Fibroblast of skin of back (primary cell): ENCODE data around the gene TMEM245.

ENCODE experiments used
- DNase-seq: peaks from one replicate; pipeline ENCODE4 v3.0.0-alpha.2; 2013

TMEM245 gene

DNA sequence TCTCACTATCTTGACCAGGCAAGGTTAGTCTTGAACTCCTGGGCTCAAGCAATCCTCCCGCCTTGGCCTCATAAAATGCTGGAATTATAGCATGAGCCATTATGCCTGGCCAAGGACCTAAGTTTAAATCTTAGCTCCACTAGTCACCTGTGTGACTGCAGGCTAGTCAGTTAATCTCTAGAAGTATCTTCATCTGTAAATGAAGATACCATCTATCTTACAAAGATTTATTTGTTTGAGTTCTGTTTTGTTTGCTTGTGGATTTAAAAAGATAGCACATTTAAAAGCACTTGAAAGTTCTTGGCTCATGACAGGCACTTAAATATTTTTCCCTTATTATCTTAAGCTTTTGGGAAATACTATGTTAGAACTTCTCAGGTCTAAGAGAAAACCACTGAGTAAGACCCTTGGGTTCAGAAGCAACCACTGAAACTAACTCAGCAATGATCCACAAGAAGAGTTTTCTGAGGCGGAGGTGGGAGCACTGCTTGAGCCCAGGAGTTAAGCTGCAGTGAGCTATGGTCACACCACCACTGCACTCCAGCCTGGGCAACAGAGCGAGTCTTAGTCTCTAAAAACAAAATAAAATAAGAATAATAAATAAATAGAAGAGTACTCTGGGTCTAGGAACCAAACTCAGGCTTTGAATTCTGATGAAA, 19.1 kb downstream of the TMEM245 start:
- no peak for DNase-seq

DNA sequence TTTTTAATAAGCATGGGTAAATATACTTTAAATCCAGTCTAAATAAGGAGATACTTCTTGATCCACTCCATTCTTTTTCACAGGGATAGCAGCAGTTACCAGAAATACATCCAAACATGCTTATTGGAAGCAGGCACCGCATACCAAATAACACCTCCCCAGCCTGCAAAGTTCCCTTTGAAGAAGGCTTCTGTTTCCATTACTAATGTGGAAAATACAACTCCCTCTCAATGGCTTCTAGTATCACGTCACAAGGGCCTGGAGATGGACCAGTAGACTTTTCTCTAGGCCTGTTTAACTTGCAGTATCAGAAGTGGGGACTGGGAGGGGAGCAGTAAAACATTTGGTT, 20.8 kb downstream of the TMEM245 start:
- peak; percentile 22 for DNase-seq

DNA sequence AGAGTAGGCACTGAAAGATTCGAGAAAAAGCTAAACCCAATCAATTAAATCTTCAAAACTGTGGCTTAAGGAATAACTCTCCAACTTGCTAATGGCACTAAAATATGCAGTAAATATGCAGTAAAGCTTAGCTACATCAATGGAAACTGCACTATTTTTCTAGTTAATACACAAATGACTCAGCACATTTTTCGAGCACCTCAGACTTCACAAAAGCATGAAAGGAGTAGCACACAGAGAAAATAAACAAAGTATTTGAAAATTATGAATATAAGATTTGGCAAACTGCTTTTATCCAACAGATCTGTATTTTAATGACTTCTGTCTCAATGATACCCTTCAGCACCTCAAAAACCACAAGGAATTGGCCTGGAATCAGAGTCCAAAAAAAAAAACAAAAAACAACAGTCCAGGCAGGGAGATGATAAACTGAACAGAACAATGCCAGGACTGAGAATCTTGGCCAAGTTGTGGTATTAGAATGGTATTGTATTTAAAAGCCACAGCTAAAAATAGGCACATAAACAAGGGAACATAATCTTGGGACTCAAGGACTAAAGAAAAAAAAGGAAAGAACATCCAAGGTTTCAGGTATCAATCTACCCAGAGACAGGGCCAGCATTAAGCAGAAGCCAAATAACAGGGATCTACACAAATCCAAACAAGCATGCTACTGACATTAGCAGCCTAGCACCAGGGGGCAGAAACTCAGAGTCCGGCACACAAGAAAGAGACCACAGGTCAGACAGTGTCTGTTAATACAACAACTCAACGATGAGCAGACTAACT, 21.4 kb downstream of the TMEM245 start:
- DNase-seq = peak; percentile 77

DNA sequence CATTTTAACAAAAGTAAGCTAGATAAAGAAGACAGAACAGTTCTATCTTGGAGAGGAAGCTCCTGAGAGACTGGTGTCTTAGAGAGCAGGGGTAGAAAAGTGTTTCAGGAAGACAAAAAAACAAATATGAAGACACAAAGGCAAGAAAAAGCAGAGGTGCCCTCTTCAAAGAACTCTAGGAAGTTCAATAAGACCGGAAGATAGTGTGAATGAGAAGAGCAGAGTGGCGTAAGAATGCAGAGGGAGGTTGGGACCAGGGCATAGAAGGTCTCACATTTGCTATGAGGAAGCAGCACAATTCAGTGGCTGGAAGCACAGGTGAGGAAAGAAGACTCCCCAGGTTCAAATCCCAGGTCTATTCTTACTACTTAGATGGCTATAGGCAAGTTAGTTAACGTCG, 22.6 kb downstream of the TMEM245 start:
- DNase-seq = no peak

DNA sequence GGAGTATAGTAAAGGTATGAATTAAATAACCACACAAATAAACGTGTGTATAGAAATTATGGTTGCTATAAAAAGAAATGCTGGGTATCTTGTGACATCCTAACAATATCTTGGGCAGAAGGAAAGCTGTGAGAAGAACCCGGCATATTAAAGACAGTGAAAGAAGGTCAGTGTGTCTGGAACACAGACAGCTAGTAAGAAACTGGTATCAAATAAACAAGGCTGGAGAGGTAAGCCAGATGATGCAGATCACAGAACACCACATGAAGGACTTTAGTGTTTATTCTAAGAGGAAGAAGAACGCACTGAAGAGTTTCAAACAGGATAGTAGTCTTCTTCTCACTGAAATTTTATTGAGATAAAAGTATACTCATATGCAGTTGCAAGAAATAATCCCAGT, 24.4 kb downstream of the TMEM245 start:
- DNase-seq = no peak

DNA sequence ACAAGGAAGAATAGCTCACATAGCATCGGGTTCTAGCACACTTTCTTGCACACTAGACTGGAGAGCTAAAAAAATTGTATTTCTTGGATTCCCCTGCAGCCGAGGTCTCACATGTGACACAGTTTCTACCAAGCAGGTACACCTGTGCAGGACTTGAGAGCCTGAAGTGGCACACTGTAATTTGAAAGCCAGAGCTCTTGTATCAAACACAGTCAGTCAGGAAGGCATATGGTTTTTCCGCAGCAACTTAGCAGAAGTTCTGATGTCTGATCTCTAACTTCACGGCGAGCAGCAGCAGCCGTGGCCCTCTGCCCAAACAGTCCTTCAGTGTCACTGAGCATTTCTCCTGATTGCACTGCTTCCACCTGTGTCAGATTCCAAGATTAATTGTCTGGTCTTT, 25.5 kb downstream of the TMEM245 start:
- no peak for DNase-seq

DNA sequence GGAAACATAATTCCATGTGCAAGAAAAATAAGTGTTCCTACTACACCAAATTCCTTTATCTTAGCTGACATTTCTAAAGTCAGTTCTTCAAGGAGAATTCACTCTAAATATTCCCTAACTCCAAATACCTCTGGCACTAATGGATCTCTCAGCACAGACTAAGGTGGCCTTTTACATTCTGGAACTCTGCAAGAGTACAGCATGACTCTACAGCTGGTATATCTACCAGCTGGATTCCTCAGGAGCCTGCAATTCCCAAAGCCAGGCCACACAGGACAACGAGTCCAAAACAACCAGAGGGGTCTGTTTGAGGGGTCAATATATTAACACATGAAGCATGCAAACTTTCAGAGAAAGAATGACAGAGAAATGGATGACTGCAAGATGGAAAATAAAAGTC, 27.2 kb downstream of the TMEM245 start:
- DNase-seq = no peak

DNA sequence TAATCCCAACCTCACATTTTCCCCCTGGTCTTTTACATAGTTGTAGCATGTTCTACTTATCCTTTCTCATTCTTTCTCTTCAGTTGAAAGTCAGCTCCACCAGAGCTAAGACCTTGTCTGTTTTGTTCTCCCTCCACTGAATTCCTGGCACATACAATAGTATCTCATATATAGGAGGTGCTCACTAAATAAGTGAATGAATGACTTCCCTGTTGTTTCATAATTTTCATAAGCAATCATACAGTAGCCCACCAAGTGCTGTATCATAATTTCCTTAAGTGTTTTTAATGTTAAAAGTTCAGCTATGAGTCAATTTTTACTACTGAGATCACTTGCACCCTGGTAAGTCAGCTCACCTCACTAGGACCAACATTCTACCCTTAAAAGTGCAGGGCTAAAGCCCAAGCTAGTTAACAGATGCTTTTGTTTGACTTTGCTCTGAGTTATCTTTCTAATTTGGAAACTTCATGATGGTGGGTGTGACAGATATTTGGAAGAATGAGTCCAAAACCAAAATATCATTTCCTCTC, 27.6 kb downstream of the TMEM245 start:
- no peak for DNase-seq

DNA sequence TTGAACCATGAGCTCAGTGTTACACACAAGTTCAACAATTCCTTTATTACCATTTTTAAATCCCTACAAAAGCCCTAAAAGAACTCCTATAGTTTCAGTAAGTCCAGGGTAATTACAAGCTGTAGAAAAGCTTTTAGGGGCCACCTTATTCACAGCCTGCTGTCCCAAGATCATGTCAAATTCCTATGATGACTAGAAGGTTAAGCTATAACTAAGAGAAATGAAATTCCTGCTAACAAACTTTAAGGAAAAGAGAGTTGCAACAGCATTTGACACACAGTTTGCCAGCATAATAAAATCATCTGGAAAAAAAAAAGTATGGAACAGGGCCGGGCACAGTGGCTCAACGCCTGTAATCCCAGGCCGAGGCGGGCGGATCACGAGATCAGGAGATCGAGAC, 31.5 kb downstream of the TMEM245 start:
- DNase-seq = no peak

DNA sequence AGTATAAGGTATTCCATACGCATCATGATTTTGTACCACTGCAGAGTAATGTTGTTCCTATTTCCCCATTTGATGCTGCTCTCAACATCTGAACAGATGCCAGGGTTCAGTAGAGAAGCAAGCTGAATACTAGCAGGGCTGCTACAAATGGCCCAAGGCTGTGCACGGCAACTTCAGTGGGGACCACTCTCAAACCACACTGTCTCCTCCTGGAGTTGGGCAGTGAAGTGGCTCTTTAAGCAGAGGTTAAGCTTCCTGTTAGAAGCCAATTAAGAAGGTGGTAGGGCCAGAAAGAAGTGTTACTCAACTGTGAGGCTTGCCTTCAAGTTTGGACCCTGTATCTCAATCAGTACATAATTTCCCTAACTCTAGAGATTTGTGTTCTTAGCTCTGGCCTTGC, 32.0 kb downstream of the TMEM245 start:
- no peak for DNase-seq

DNA sequence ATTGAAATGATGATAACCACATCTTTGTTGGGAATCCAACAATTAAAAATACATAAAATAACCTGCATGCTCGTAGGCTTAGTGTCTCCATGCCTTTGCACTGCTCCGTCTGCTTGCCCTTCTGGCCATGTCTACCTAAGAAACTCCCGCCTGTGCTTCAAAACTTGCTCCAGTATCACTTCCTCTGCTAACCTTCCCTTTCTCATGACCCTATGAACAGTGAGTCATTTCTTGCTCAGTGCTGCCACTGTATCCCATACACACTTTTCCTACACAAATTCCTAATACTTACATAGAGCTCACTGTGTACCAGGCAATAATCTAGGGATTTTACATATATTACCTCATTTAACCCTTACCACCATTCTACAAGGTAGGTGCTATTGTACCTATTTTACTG, 33.5 kb downstream of the TMEM245 start:
- peak; percentile 23 for DNase-seq

DNA sequence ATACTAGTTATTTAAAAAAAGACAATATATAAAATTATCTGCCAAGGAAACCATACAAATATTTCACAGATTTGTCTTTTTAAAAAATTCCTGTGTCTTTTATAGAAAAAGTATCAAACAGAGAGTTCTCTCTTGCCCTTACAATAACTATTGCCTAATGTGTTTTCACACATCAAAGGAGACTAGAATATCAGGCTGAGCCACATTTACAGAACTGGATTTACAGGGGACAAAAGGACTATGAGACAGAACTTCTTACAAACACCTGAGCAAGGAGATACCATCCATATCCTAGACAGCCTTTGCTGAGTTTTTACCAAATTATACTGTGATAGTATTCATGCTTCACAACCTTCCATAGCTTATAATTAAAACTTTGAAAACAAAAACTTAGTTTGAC, 34.2 kb downstream of the TMEM245 start:
- no peak for DNase-seq

DNA sequence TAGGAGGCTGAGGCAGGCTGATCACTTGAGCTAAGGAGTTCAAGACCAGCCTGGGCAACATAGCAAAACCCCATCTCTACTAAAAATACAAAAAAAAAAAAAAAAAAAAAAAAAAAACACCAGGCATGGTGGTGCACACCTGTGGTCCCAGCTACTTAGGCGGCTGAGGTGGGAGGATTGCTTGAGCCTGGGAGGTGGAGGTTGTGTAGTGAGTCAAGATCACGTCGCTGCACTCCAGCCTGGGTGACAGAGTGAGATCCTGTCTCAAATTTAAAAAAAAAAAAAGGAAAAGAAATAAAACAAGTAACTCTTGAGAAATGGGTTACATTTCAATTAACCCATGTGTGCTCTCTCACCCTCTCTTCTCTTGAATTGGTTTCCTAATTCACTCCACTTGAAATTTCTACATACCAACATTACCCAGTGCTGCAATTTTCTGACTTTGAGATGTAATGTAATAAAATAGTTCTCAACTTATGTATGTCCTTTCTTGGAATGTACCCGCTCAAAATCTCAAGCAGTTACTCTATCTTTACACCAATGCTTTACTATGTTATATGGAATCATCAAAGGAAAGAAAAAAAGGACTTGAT, 35.8 kb downstream of the TMEM245 start:
- DNase-seq = no peak

DNA sequence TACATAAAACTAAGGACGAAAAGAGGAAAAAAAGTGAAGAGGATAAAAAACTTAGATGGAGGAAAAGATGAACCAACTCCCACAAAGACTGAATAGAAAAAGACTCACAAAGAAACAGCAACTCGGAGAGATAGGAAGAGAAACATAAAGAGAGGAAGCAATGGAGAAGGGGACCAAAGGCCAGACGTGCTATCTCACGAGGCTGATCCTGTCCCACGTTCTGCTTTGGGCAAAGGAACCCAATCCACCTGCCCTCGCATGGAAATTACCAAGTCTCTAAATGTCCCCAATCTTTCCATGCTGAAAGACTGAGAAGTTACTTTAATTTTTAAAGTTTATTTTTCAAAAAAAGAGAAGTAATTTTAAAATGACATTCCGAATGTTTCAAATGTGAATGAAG, 36.6 kb downstream of the TMEM245 start:
- DNase-seq = no peak

DNA sequence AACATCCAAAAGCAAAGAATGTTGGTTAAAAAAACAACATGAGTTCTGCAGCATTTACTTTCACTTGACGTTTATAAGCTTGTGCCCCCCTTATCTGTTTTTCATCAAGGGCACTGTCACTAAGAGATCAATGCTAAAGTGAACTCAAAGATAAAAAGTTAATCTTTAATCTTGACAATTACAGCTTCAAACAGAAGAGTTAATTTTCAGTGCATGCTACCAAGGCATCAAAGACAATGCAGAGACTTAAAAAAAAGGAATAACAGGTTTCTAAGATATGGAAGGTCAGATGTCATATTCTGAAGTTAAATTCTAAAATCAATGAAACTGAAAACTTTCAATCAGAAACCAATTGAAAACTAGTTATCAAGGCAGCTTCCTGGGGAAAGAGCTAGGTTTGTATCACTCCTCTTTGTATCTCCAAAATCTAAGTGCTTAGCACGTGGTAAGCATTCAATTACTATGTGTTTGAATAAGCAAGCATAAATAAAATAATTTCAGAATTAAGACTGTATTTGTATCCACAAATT, 37.6 kb downstream of the TMEM245 start:
- no peak for DNase-seq

DNA sequence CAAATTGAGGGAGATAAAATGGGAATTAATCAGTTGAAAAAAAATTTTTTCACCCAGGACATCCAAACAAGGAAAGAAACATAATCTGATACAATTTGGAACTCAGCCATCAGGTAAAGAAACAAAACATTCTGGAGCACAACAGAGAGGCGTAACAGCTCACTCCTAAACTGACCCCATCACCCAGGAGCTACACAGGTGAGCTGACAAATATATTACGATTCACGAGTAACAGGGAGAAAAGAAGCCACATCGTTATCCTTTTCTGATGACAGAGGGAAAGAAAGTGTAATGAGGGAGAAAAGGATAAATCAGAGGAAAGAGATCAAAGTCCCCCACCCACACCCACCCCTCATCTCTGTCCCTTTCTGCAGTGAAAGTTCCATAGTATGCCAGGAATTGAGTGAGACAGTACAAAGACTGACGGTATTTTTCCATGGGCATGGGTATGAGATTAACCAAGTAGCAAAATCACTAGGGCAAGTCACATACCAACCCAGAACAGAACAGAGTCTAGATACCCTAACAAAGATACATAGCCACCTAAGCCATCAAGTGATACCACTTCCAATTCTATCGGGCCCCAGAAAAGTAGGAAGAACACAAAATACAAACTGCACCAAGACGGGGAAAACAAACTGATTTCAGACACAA, 45.4 kb downstream of the TMEM245 start:
- DNase-seq = no peak

DNA sequence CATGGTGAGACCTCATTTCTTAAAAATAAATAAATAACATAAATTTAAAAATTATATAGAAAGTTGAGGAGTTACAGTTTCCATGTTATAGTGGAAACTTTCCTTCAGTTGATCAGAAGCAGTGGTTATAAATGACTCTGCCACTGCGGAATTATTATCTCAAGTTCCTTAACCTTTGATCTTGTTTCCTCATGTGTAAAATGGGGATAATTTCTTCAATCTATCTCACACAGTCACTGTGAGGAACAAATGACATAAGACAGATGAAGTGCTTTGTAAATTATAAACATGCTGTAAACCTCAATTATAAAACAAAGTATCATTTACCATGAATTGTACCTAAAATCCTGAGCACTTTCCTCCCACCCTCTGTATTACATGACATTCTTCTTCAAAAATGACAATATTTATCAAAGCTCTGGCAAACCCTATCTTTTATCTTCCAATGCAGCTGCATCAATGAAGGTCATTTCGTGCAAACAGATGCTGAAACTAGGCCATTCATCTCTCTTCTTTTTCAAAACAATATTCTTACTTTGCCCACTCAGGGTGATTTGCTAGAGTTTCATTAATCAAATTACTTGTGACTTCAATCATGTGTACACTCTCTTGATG, 46.8 kb downstream of the TMEM245 start:
- DNase-seq = no peak

DNA sequence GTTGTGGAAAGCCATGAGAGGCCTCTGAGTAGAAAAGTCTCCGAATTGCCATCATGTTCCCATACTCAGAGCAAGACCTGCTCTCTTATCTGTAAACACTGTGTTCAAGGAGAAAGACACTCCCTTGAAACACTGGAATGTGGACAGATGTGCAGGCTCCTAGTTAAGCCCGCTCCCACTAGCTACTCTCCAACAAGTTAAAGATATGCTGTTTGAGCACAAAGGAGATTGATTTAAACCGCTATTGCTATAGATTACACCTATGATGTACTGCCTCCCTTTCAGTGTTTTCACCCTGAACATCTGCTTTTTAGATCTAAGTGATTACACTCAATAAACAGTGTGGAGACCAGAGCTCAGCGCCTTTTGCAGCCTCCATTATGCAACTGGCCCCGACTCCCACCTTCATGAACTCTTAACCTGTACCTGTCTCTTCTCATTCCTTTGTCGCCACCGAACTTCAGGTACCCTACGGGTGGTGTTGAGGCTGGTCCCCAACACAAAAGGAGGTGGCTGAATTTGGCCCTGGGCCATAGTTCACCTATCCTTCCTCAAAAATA, 47.5 kb downstream of the TMEM245 start:
- DNase-seq = no peak

DNA sequence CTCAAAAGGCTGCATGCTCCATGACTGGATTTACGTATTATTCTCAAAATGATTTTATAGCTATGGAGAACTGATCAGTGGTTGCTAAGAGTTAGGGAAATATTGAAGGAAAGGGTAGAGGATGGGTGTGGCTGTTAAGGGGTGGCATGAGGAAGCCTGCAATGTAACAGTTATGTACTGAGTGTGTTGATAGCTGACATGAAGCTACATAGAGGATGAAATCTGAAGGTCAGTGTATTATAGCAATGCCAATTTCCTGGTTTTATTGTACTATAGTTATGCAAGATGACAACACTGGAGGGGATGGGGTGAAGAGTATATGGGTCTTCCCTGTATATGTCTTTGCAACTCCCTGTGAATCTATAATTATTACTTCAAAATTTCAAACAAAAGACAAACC, 51.0 kb downstream of the TMEM245 start:
- no peak for DNase-seq

DNA sequence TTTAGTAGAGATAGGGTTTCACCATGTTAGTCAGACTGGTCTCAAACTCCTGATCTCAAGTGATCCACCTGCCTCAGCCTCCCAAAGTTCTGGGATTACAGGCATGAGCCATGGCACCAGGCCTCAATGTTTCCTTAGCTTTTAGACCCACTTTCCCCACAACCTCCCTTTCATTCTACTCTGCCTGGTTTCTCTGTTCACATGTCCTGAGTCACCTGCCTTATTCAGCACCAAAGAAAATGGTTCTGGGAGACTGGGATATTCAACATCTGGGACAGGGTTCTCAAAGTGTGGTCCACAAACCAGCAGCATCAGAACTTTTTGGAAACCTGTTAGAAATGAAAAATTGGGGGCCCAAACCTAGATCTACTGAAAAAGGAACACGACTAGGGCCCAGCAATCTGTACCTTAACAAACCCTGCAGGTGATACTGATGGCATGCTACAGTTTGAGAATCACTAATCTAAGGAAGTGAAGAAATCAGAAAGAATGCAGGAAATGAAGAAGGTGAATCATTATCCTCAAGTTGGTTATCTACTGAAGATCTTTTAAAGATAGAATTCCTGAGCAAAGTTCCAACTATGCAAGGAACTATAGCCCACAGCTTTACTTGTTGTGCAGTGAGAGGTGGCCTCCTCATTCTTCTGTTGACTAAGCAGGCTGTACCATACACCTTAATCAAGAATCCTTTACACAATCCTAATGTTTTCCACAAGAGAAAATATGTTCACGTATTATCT, 54.6 kb downstream of the TMEM245 start:
- DNase-seq = peak; percentile 32

DNA sequence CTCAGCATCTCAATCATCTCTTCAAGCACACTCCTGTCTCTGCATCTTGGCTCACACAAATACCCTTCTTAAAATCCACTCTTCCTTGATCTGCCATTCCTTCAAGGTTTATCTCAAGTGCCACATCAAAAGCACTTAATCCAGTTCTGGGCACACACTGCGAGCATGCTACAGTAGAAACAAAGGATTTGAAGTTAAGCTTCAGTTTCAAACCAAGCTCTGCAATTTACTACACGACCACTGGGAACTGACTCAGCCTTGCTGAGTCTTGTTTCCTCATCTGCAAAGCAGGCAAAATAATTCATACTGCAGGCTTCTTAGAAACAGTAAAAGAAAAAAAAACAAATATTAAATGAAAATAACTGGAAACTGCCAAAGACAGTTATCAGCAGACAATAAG, 56.0 kb downstream of the TMEM245 start:
- DNase-seq = no peak

DNA sequence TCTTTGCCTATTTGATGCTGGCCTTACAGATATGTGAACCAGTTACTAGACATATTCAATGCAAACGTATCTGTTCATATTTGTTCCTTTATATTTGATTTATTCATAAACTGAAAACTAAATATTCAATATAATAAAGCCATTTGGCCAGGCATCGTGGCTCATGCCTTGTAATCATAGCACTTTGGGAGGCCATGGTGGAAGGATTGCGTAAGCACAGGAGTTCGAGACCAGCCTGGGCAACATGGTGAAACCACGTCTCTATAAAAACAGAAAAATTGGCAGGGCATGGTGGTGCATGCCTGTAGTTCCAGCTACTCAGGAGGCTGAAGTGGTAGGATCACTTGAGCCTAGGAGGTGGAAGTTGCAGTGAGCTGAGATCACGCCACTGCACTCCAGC, 57.2 kb downstream of the TMEM245 start:
- no peak for DNase-seq
